Left lobe of liver (tissue), 2 donors: ENCODE results near the gene NAAA. TPM values are rescaled to one million over a fixed set of nuclear protein-coding genes. Genes with fewer than 3 reads are reported as not detected.
A peak's percentile ranks its signal among the peaks of the same experiment; 100 is the strongest.
"Not testable (repeated sequence)": the region's sequence is repeated elsewhere in the genome, so short reads cannot be mapped to it uniquely, and the experiment has no call there.

Experiments
- ATAC-seq: fragments of 200-7000 bp; cut with Tn5 transposase; one replicate; pipeline ENCODE4 v1.9.1; 2020; ENCODE audit warnings: mild to moderate bottlenecking, moderate library complexity
- DNase-seq: peaks from one replicate; pipeline ENCODE4 v3.0.0-alpha.2; 2020; ENCODE audit warnings: low spot score
- total RNA-seq: library from RNA; stranded (reverse); gene quantifications from one replicate; pipeline ENCODE4 v1.2.1, GENCODE V29; 2021
- donor health status: DM: no; HTN: no; CAD: no; lungs with moderate emphysema.
- donor health status: DM: no; HTN: yes; CAD: no.

NAAA gene
- total RNA-seq, 1 donor from 2014 or later = 33.2 TPM

- DNase-seq = no peak
- ATAC-seq = no peak
These were observed 20.5 kb downstream of the NAAA start for GRCh38 chr4:75920327-75920726.

GRCh38 chr4:75919920-75920319 lies 20.9 kb downstream of the NAAA start:
- DNase-seq (peak; percentile 87), ATAC-seq (peak; percentile 72)

GRCh38 chr4:75916091-75916661 lies 24.6 kb downstream of the NAAA start:
- DNase-seq (no peak), ATAC-seq (peak; percentile 88)

- ATAC-seq = no peak
- no peak for DNase-seq
These were observed 27.8 kb downstream of the NAAA start for GRCh38 chr4:75912968-75913367.

- DNase-seq, ATAC-seq: not testable (repeated sequence)
These were observed 30.0 kb downstream of the NAAA start for GRCh38 chr4:75910831-75911230.

- ATAC-seq (no peak), DNase-seq (no peak)
These were observed 31.4 kb downstream of the NAAA start for GRCh38 chr4:75909405-75909804.

- no peak for ATAC-seq
- DNase-seq = no peak
These were observed 32.3 kb downstream of the NAAA start for GRCh38 chr4:75908555-75908954.

- ATAC-seq = peak; percentile 23
- DNase-seq = peak; percentile 12
These were observed 32.8 kb downstream of the NAAA start for GRCh38 chr4:75907966-75908365.

GRCh38 chr4:75904076-75904475 lies 36.7 kb downstream of the NAAA start:
- DNase-seq (no peak), ATAC-seq (no peak)

- no peak for DNase-seq
- ATAC-seq = no peak
These were observed 38.5 kb downstream of the NAAA start, which contains the start of gene PPEF2 for GRCh38 chr4:75902352-75902751. TSS of gene PPEF2 (minus strand) at chr4:75902452. CDS start at chr4:75896325, 6,127 bp downstream.

GRCh38 chr4:75898536-75898935 lies 42.3 kb downstream of the NAAA start:
- no peak for ATAC-seq
- DNase-seq = no peak

GRCh38 chr4:75895744-75896314 lies 45.0 kb downstream of the NAAA start:
- ATAC-seq = peak; percentile 98
- DNase-seq = no peak

GRCh38 chr4:75892508-75892907 lies 48.3 kb downstream of the NAAA start:
- no peak for DNase-seq
- ATAC-seq = no peak

- ATAC-seq (no peak), DNase-seq (no peak)
These were observed 49.2 kb downstream of the NAAA start for GRCh38 chr4:75891611-75892010.

GRCh38 chr4:75889537-75890199 lies 51.1 kb downstream of the NAAA start:
- DNase-seq (no peak), ATAC-seq (no peak)

- no peak for ATAC-seq
- DNase-seq = no peak
These were observed 54.7 kb downstream of the NAAA start for GRCh38 chr4:75886104-75886503.

- DNase-seq = no peak
- no peak for ATAC-seq
These were observed 59.3 kb downstream of the NAAA start for GRCh38 chr4:75881476-75881875.

- ATAC-seq = no peak
- no peak for DNase-seq
These were observed 60.5 kb downstream of the NAAA start for GRCh38 chr4:75880278-75880677.

- ATAC-seq (no peak), DNase-seq (no peak)
These were observed 62.5 kb downstream of the NAAA start for GRCh38 chr4:75878246-75878756.

GRCh38 chr4:75876218-75876617 lies 64.6 kb downstream of the NAAA start:
- ATAC-seq (no peak), DNase-seq (no peak)

- no peak for ATAC-seq
- no peak for DNase-seq
These were observed 71.7 kb downstream of the NAAA start for GRCh38 chr4:75869100-75869499.

GRCh38 chr4:75867130-75867529 lies 73.7 kb downstream of the NAAA start:
- no peak for DNase-seq
- ATAC-seq = no peak
